Ishikawa (cell line): Measurements from ENCODE around the gene LHPP.

ENCODE experiments used
- CEBPB ChIP-seq: IDR thresholded peaks from 2 replicates; pipeline ENCODE4 v1.6.1; 2012
- CREB1 ChIP-seq: IDR thresholded peaks from 2 replicates; pipeline ENCODE4 v1.6.1; 2012; ENCODE audit warnings: low read depth
- EGR1 ChIP-seq: IDR thresholded peaks from 2 replicates; pipeline ENCODE4 v1.6.1; 2012
- EP300 ChIP-seq: IDR thresholded peaks from 2 replicates; pipeline ENCODE4 v1.6.1; 2012; ENCODE audit warnings: borderline replicate concordance
- FOXM1 ChIP-seq: IDR thresholded peaks from 2 replicates; pipeline ENCODE4 v1.6.1; 2012; ENCODE audit warnings: low read depth, borderline replicate concordance
- NFIC ChIP-seq: IDR thresholded peaks from 2 replicates; pipeline ENCODE4 v1.6.1; 2012
- RAD21 ChIP-seq: IDR thresholded peaks from 2 replicates; pipeline ENCODE4 v1.6.1; 2012; ENCODE audit warnings: low read depth
- TAF1 ChIP-seq: IDR thresholded peaks from 2 replicates; pipeline ENCODE4 v1.6.1; 2012; ENCODE audit warnings: low read depth, mild to moderate bottlenecking
- TCF12 ChIP-seq: IDR thresholded peaks from 2 replicates; pipeline ENCODE4 v1.6.1; 2012; ENCODE audit warnings: low read depth
- TEAD4 ChIP-seq: IDR thresholded peaks from 2 replicates; pipeline ENCODE4 v1.6.1; 2012
- YY1 ChIP-seq: IDR thresholded peaks from 2 replicates; pipeline ENCODE4 v1.6.1; 2012; ENCODE audit warnings: low read depth
- TF ChIP-seq, protein P1 (sequence below): IDR thresholded peaks from 2 replicates; pipeline ENCODE4 v1.6.1; 2012; ENCODE audit warnings: low read depth, mild to moderate bottlenecking
- TF ChIP-seq, protein P2 (sequence below): IDR thresholded peaks from 2 replicates; pipeline ENCODE4 v1.6.1; 2012
- TF ChIP-seq, protein P3 (sequence below): IDR thresholded peaks from 2 replicates; pipeline ENCODE4 v1.6.1; 2012

GRCh38 chr10:124515244-124515970 is 53.8 kb downstream of the LHPP start:
- TF ChIP-seq EP300: no peak
- TF ChIP-seq YY1: no peak
- no peak for TF ChIP-seq TAF1
- no peak for TF ChIP-seq TEAD4
- TF ChIP-seq FOXM1: no peak
- TF ChIP-seq CEBPB: no peak
- TF ChIP-seq, protein P1, sequence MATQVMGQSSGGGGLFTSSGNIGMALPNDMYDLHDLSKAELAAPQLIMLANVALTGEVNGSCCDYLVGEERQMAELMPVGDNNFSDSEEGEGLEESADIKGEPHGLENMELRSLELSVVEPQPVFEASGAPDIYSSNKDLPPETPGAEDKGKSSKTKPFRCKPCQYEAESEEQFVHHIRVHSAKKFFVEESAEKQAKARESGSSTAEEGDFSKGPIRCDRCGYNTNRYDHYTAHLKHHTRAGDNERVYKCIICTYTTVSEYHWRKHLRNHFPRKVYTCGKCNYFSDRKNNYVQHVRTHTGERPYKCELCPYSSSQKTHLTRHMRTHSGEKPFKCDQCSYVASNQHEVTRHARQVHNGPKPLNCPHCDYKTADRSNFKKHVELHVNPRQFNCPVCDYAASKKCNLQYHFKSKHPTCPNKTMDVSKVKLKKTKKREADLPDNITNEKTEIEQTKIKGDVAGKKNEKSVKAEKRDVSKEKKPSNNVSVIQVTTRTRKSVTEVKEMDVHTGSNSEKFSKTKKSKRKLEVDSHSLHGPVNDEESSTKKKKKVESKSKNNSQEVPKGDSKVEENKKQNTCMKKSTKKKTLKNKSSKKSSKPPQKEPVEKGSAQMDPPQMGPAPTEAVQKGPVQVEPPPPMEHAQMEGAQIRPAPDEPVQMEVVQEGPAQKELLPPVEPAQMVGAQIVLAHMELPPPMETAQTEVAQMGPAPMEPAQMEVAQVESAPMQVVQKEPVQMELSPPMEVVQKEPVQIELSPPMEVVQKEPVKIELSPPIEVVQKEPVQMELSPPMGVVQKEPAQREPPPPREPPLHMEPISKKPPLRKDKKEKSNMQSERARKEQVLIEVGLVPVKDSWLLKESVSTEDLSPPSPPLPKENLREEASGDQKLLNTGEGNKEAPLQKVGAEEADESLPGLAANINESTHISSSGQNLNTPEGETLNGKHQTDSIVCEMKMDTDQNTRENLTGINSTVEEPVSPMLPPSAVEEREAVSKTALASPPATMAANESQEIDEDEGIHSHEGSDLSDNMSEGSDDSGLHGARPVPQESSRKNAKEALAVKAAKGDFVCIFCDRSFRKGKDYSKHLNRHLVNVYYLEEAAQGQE: no peak
- TF ChIP-seq RAD21: no peak
- TF ChIP-seq CREB1: no peak
- no peak for TF ChIP-seq TCF12
- TF ChIP-seq, protein P2, sequence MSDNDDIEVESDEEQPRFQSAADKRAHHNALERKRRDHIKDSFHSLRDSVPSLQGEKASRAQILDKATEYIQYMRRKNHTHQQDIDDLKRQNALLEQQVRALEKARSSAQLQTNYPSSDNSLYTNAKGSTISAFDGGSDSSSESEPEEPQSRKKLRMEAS: no peak
- no peak for TF ChIP-seq EGR1
- TF ChIP-seq NFIC: no peak
- TF ChIP-seq, protein P3, sequence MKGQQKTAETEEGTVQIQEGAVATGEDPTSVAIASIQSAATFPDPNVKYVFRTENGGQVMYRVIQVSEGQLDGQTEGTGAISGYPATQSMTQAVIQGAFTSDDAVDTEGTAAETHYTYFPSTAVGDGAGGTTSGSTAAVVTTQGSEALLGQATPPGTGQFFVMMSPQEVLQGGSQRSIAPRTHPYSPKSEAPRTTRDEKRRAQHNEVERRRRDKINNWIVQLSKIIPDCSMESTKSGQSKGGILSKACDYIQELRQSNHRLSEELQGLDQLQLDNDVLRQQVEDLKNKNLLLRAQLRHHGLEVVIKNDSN: no peak
